ENCODE results near the gene HTT. TPM values are rescaled to one million over a fixed set of nuclear protein-coding genes. Genes with fewer than 3 reads are reported as not detected.

The HTT gene
- total RNA-seq, 1 donor from 2014 or later: 38.5 TPM

DNA sequence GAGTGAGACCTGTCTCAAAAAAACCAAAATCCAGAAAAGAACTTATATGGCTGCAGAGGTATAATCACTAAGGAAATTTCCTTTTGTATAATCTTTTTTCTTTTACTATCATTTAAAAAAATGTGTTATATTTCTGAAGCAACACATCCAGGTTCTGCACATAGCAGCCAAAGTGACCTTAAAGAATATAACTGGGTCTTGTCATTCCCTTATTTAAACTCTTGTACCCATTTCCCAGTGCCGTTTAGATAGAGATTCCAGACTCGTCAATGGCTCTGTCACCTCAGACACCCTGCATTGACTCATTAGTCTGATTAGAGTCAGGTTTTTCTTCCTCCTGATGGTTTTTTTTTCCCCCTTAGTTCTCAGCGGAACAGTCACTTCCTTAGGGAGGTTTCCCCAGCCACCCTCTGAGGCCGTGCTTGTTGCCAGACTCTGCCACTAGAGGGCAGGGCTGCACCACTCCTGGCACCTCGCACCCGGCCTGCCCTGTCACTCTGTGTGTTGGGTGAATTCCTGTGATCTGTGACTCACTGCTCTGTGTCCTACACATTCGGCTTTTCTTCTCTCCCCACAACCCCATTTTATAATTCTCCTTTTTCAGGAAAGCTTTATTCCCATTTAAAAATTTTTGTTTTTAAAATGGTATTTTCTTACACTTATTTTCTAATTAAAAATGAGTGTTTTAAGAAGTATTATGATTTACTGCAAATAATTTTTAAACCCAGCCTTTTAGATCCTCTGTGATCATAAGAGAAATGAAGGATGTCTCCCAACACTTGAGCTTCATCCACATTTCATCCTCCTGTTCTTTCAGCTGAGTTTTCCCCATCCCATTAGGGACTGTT, 32.1 kb downstream of the HTT start:
- H3K4me3 Mint-ChIP-seq (ENCODE audit: unreplicated experiment): no peak overlapping the region

DNA sequence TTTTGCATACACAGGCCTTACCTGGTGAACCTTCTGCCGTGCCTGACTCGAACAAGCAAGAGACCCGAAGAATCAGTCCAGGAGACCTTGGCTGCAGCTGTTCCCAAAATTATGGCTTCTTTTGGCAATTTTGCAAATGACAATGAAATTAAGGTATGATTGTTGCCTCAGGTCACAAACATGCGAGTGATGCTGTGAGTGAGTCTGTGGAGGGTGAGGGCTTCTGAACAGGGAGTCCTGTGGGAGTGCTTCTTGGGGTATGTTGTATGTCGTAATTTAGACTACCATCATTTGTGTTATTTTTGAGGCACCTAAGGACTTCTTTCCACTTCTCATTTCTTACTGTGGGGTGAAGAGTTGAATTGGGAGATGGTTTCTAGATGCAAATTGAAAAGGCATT, 32.8 kb downstream of the HTT start:
- Mint-ChIP-seq H3K9me3 (ENCODE audit: low read depth) (no peaks in the 10 kb centered on the region), H3K27me3 (ENCODE audit: low read depth) (no peaks in the 10 kb centered on the region), H3K4me3 (ENCODE audit: unreplicated experiment) (no peak overlapping the region), H3K27ac (ENCODE audit: unreplicated experiment) (peak overlapping the region; percentile 90), H3K4me1 (ENCODE audit: low read depth) (peaks cover 37% of the 10 kb centered on the region), H3K36me3 (ENCODE audit: low read depth) (peaks cover 12% of the 10 kb centered on the region)
- no peak for DNase-seq (ENCODE audit: low spot score)
- TF ChIP-seq, protein P1, sequence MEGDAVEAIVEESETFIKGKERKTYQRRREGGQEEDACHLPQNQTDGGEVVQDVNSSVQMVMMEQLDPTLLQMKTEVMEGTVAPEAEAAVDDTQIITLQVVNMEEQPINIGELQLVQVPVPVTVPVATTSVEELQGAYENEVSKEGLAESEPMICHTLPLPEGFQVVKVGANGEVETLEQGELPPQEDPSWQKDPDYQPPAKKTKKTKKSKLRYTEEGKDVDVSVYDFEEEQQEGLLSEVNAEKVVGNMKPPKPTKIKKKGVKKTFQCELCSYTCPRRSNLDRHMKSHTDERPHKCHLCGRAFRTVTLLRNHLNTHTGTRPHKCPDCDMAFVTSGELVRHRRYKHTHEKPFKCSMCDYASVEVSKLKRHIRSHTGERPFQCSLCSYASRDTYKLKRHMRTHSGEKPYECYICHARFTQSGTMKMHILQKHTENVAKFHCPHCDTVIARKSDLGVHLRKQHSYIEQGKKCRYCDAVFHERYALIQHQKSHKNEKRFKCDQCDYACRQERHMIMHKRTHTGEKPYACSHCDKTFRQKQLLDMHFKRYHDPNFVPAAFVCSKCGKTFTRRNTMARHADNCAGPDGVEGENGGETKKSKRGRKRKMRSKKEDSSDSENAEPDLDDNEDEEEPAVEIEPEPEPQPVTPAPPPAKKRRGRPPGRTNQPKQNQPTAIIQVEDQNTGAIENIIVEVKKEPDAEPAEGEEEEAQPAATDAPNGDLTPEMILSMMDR (IDR thresholded peaks at IDR 0.05): no peak

More for the DNA sequence above, 32.1 kb downstream of the HTT start:
- Mint-ChIP-seq H3K27me3 (ENCODE audit: low read depth) (no peaks in the 10 kb centered on the region), H3K4me1 (ENCODE audit: low read depth) (peaks cover 30% of the 10 kb centered on the region), H3K9me3 (ENCODE audit: low read depth) (no peaks in the 10 kb centered on the region), H3K36me3 (ENCODE audit: low read depth) (peaks cover 10% of the 10 kb centered on the region), H3K27ac (ENCODE audit: unreplicated experiment) (peak overlapping the region; percentile 90)
- TF ChIP-seq, protein P1 (IDR thresholded peaks at IDR 0.05): peak; percentile 99
- no peak for DNase-seq (ENCODE audit: low spot score)

DNA sequence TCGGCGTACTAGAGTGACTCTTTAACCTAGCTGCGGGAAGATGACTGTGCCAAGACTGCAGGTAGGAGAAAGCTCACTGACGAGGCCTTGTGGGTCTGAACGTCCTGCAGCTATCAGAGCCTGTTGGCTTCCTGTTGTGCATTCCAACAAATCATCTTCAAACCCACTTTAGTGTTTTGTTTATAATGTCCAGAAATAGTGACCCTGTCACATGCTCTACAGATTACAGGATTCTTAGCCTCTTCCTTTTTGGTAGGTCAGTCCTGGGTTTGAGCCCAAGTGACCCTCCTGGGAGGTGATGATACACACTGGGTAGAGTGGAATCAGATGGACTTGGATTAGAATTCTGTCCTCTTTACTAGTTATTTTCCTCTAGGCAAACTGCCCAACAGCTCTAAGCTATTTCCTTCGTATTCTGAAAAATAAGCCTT, 33.2 kb downstream of the HTT start:
- DNase-seq (ENCODE audit: low spot score): no peak
- peaks cover 14% of the 10 kb centered on the region for H3K36me3 Mint-ChIP-seq (ENCODE audit: low read depth)
- peaks cover 39% of the 10 kb centered on the region for H3K4me1 Mint-ChIP-seq (ENCODE audit: low read depth)
- TF ChIP-seq, protein P1 (IDR thresholded peaks at IDR 0.05): no peak
- H3K9me3 Mint-ChIP-seq (ENCODE audit: low read depth): no peaks in the 10 kb centered on the region
- no peak overlapping the region for H3K4me3 Mint-ChIP-seq (ENCODE audit: unreplicated experiment)
- no peaks in the 10 kb centered on the region for H3K27me3 Mint-ChIP-seq (ENCODE audit: low read depth)
- peak overlapping the region; percentile 90 for H3K27ac Mint-ChIP-seq (ENCODE audit: unreplicated experiment)

DNA sequence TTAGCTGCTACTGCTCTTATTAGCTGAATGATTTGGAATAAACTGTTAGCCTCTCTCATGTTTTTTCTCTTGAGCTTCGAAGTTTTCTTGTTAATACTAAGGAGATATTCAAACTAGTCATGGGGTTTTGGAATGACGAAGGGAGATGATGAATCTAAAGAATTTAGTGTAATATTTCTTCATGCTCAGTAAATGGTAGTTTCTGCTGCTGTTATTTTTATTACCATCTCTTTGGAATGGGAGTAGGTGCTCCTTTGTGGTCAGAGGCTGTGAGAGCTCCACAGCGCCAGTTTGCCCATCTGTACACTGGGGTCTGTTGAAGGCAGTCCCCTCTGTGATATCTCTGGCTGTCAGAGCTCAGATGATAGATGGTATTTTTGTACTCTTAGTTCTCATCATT, 33.7 kb downstream of the HTT start:
- Mint-ChIP-seq H3K27me3 (ENCODE audit: low read depth) (no peaks in the 10 kb centered on the region), H3K9me3 (ENCODE audit: low read depth) (no peaks in the 10 kb centered on the region), H3K4me1 (ENCODE audit: low read depth) (peaks cover 42% of the 10 kb centered on the region), H3K27ac (ENCODE audit: unreplicated experiment) (peak overlapping the region; percentile 90), H3K36me3 (ENCODE audit: low read depth) (peaks cover 16% of the 10 kb centered on the region), H3K4me3 (ENCODE audit: unreplicated experiment) (no peak overlapping the region)
- TF ChIP-seq, protein P1 (IDR thresholded peaks at IDR 0.05): no peak
- no peak for DNase-seq (ENCODE audit: low spot score)

DNA sequence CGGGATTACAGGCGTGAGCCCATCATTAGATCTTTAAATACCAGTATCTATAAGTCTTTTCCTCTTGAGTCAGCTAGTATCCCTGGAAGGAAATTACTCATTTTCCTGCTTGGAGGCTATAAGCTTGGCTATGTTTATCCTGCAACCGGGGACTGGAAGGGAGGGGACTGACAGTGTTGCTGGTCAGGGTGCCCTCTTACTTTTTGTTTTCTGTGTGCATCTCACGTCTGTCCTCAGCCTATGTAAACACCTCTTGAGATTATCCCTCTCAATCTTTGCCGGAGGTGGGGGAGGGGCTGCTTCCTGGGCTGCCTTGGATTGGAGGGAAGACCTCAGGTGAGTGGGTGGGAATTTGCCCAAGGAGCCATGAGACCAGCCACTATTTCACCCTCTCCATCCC, 37.0 kb downstream of the HTT start:
- Mint-ChIP-seq H3K4me1 (ENCODE audit: low read depth) (peaks cover 44% of the 10 kb centered on the region), H3K27me3 (ENCODE audit: low read depth) (no peaks in the 10 kb centered on the region), H3K27ac (ENCODE audit: unreplicated experiment) (no peak overlapping the region), H3K9me3 (ENCODE audit: low read depth) (no peaks in the 10 kb centered on the region), H3K36me3 (ENCODE audit: low read depth) (peaks cover 22% of the 10 kb centered on the region), H3K4me3 (ENCODE audit: unreplicated experiment) (no peak overlapping the region)
- DNase-seq (ENCODE audit: low spot score): no peak
- TF ChIP-seq, protein P1 (IDR thresholded peaks at IDR 0.05): no peak

All from chondrocyte (in vitro differentiated cells).